Sigmoid colon (tissue), 7 donors: Measurements from ENCODE around the gene NGF. TPM values are rescaled to one million over a fixed set of nuclear protein-coding genes. Genes with fewer than 3 reads are reported as not detected.
A peak's percentile ranks its signal among the peaks of the same experiment; 100 is the strongest.

Source experiments
- DNase-seq: peaks from one replicate; pipeline ENCODE4 v3.0.0-alpha.2; 2019
- H3K27ac ChIP-seq, 4 donors: fragments of 200-600 bp; sonication (generic); one replicate each; pipeline ENCODE4 v1.5.1; 2016 to 2019; ENCODE audit warnings: mild to moderate bottlenecking in 1 of 4
- H3K27me3 ChIP-seq, 3 donors: fragments of 200-600 bp; sonication (generic); one replicate each; pipeline ENCODE4 v1.5.1; 2019; ENCODE audit warnings: mild to moderate bottlenecking in 1 of 3
- H3K36me3 ChIP-seq, 4 donors: fragments of 200-600 bp; sonication (generic); one replicate each; pipeline ENCODE4 v1.5.1; 2016 to 2019
- H3K4me1 ChIP-seq, 4 donors: fragments of 200-600 bp; sonication (generic); one replicate each; pipeline ENCODE4 v1.5.1; 2017 to 2019
- H3K4me3 ChIP-seq, 4 donors: fragments of 200-600 bp; sonication (generic); one replicate each; pipeline ENCODE4 v1.5.1; 2017 to 2019; ENCODE audit warnings: mild to moderate bottlenecking in 2 of 4, moderate library complexity in 1 of 4
- H3K9me3 ChIP-seq, 4 donors: fragments of 200-600 bp in 3 of 4; sonication (generic) in 3 of 4; one replicate each; pipeline versions ENCODE4 v1.5.1 to v1.6.1; 2013 to 2019
- EP300 ChIP-seq, 4 donors: sonication (generic); formaldehyde crosslinking; IDR thresholded peaks; one replicate each; pipeline ENCODE4 v1.6.1; 2017; ENCODE audit warnings: antibody characterized with exemption in 4 of 4
- POLR2A ChIP-seq, 2 donors: fragments of 450-650 bp; IDR thresholded peaks; one replicate each; pipeline ENCODE4 v1.6.1; 2016; ENCODE audit warnings: antibody characterized with exemption in 2 of 2, mild to moderate bottlenecking in 2 of 2, moderate library complexity in 2 of 2
- POLR2AphosphoS5 ChIP-seq, 4 donors: sonication (generic); formaldehyde crosslinking; IDR thresholded peaks; one replicate each; pipeline ENCODE4 v1.6.1; 2017; ENCODE audit warnings: antibody characterized with exemption in 4 of 4
- WGBS, 2 donors: extraction: QIAGEN DNeasy Blood & Tissue Kit; methylation state at CpG; one replicate each; pipeline ENCODE4 v1.1.7; 2013; 5-methylcytosine and 5-hydroxymethylcytosine counted together
- intact Hi-C: fragments of 100-400 bp; cut with DNase I; formaldehyde crosslinking; loops from one replicate; pipeline ENCODE4 v1.15.1; 2023
- polyA plus RNA-seq, 3 donors: library from polyadenylated mRNA; stranded (reverse); fragments of 200-250 nt; gene quantifications; one replicate each; pipeline ENCODE4 v1.2.3, GENCODE V29; 2013
- total RNA-seq, 4 donors: library from RNA; depleted of rRNA; stranded (reverse); fragments of >200 nt; gene quantifications; one replicate each; pipeline ENCODE4 v1.1.0, GENCODE V29; 2016
- TF ChIP-seq, protein P1 (sequence below), 4 experiments: fragments of 450-650 bp in 3 of 4; fragments of 200-600 bp in 1 of 4; IDR thresholded peaks; one replicate each; pipeline ENCODE4 v1.5.1; 2016 to 2019; ENCODE audit warnings: antibody characterized with exemption in 4 of 4, mild to moderate bottlenecking in 3 of 4, moderate library complexity in 2 of 4
- donor health status: healthy with polysubstance abuse.
- donor health status: Bipolar disorder and iron deficiency.
- donor health status: healthy.

The NGF gene
- total and polyA plus RNA-seq, 7 donors = 0.83 to 5.6 (median 3.9) TPM; not detected in 2

DNA sequence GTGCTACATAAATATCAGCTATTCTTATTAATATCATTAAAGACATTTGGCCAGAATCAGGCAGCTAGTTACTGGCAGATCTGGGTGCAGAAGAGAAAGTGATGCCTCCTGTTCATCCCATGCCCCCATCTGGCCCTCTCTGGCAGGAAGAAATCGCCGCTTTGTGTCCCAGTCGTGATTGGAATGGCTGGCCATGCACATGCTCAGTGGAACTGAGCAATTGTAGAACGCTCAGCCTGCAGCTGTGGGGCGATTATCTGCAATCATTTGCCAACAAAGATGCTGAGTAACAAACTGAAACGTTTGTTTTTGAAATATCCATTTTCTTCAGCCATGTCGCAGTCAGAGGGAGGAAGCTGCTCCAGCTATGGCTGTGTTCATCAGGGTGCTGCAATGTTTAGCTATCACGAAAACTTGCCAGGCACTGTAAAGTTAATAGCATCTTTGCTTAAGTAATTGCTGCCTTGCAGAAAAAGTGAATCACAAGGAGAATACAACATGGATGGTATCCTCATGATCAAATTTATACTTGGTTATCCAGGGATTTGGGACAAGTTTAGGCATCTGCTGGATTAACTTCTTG lies 36.5 kb downstream of the NGF start:
- Histone ChIP-seq H3K9me3 (no peaks in the 10 kb centered on the region), H3K4me1 (no peaks in the 10 kb centered on the region), H3K36me3 (no peaks in the 10 kb centered on the region), H3K27ac (peak overlapping the region in 2 of 4 donors; percentile 19 to 60), H3K4me3 (no peak overlapping the region), H3K27me3 (no peaks in the 10 kb centered on the region)
- TF ChIP-seq POLR2AphosphoS5 (IDR thresholded peaks at IDR 0.05) = no peak
- TF ChIP-seq EP300 (IDR thresholded peaks at IDR 0.05) = no peak
- TF ChIP-seq, protein P1, sequence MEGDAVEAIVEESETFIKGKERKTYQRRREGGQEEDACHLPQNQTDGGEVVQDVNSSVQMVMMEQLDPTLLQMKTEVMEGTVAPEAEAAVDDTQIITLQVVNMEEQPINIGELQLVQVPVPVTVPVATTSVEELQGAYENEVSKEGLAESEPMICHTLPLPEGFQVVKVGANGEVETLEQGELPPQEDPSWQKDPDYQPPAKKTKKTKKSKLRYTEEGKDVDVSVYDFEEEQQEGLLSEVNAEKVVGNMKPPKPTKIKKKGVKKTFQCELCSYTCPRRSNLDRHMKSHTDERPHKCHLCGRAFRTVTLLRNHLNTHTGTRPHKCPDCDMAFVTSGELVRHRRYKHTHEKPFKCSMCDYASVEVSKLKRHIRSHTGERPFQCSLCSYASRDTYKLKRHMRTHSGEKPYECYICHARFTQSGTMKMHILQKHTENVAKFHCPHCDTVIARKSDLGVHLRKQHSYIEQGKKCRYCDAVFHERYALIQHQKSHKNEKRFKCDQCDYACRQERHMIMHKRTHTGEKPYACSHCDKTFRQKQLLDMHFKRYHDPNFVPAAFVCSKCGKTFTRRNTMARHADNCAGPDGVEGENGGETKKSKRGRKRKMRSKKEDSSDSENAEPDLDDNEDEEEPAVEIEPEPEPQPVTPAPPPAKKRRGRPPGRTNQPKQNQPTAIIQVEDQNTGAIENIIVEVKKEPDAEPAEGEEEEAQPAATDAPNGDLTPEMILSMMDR (IDR thresholded peaks at IDR 0.05) = no peak
- TF ChIP-seq POLR2A (IDR thresholded peaks at IDR 0.05) = no peak
- intact Hi-C loops = no loop called here
- WGBS, 2 donors = 80 to 83% methylated on average over 8 of the region's 8 CpGs
- DNase-seq = no peak

DNA sequence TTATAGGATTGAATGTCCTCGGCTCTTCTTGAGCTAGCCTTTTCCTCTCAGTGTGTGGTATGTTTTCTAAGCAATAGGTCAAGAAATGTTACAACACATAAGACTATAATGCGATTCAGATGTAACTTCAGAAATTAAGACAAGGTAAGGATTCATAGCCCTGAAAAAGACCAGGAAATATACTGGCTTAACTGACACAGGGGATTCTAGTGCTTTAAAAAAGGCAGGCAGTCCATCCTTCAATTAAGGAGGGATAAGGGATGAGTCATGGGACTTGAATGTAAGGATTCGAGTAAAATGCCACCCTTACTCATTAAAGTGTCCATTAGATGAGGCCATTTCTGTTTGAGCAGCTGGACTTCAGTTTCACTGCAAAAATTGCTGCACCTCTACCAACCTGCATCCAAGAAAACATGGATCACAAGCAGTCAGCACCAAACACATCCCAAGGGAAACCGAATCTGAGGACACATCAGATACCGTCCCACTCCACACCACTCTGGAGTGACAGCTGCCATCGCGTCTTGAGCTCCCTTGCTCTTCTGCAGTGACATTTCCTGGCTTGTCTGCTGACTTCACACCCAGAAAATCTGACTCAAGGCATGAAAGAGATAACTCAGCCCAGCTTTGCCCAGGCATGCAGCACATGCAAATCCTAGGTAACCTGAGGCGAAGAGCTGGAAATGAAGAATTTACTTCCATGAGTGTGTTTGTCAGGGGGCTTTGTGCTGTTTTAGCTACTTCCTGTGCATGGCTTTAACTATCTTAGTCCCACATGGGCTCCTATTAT lies 37.8 kb downstream of the NGF start:
- no peaks in the 10 kb centered on the region for H3K4me1 ChIP-seq
- 85 to 88% methylated on average over 8 of the region's 8 CpGs for WGBS, 2 donors

DNA sequence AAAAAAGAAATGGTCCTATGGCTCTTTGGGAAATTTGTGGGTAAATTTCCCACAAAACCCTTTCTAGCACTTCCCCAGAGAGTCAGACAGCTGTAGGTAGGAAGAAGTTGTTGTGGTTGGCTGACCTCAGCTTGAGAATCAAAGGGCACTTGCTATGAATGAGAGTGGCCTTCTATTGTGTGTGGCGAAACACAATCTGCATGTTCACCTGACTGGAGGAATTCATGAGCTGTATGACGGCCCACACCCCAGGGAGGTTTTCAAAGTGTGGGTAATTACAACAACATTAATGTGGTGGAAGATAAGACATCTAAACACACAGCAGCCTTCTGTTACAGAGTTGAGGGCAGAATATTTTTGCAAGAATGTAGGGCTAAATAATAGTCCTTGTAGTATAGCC lies 38.8 kb downstream of the NGF start:
- Histone ChIP-seq H3K36me3 (no peaks in the 10 kb centered on the region), H3K27ac (no peak overlapping the region), H3K27me3 (no peaks in the 10 kb centered on the region), H3K4me3 (no peak overlapping the region), H3K9me3 (no peaks in the 10 kb centered on the region), H3K4me1 (no peaks in the 10 kb centered on the region)
- WGBS, 2 donors = 22 to 65% methylated on average over 2 of the region's 2 CpGs
- TF ChIP-seq POLR2AphosphoS5 (IDR thresholded peaks at IDR 0.05) = no peak
- no peak for TF ChIP-seq EP300 (IDR thresholded peaks at IDR 0.05)
- TF ChIP-seq, protein P1 (IDR thresholded peaks at IDR 0.05) = no peak
- TF ChIP-seq POLR2A (IDR thresholded peaks at IDR 0.05) = no peak
- DNase-seq = no peak
- intact Hi-C loops = no loop called here

More for the DNA sequence above, 37.8 kb downstream of the NGF start:
- Histone ChIP-seq H3K36me3 (no peaks in the 10 kb centered on the region), H3K9me3 (no peaks in the 10 kb centered on the region), H3K27ac (no peak overlapping the region), H3K4me3 (no peak overlapping the region), H3K27me3 (no peaks in the 10 kb centered on the region)
- TF ChIP-seq POLR2A (IDR thresholded peaks at IDR 0.05) (no peak), EP300 (IDR thresholded peaks at IDR 0.05) (no peak), POLR2AphosphoS5 (IDR thresholded peaks at IDR 0.05) (no peak)
- TF ChIP-seq, protein P1 (IDR thresholded peaks at IDR 0.05) = no peak
- no peak for DNase-seq
- intact Hi-C loops = no loop called here

DNA sequence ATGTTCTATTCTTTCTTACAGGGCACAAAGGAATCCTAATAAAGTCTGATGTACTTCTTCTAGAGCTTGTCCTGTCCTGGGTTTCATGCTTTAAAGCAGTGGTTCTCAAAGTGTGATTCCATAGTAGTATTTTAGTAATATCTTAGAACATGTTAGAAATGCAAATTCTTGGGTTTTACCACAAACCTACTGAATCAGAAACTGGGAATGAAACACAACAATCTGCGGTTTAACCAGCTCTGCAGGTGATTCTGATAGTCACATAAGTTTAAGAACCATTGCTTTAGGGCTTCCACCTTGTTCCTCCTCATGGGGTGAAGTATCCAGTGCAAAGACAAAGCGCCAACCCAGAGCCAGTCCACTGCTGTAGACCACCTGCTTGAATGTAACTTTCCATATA lies 41.1 kb downstream of the NGF start:
- 89% methylated on average over 2 of the region's 2 CpGs for WGBS, 2 donors
- H3K36me3 ChIP-seq = no peaks in the 10 kb centered on the region
- no peaks in the 10 kb centered on the region for H3K9me3 ChIP-seq
- no peaks in the 10 kb centered on the region for H3K4me1 ChIP-seq
- no peaks in the 10 kb centered on the region for H3K27me3 ChIP-seq
- no peak for TF ChIP-seq POLR2AphosphoS5 (IDR thresholded peaks at IDR 0.05)
- TF ChIP-seq POLR2A (IDR thresholded peaks at IDR 0.05) = no peak
- TF ChIP-seq, protein P1 (IDR thresholded peaks at IDR 0.05) = no peak
- no peak for TF ChIP-seq EP300 (IDR thresholded peaks at IDR 0.05)
- intact Hi-C loops = no loop called here
- H3K4me3 ChIP-seq = no peak overlapping the region
- no peak for DNase-seq
- H3K27ac ChIP-seq = no peak overlapping the region
